ENCODE data around the gene CCDC73.

- TF ChIP-seq CTCF (conservative IDR thresholded peaks at IDR 0.05; ENCODE audit: low read depth, low read length) (no peak), EZH2 (IDR thresholded peaks at IDR 0.05; ENCODE audit: low read length, unreplicated experiment) (no peak), EZH2phosphoT487 (IDR thresholded peaks at IDR 0.05; ENCODE audit: borderline replicate concordance, low read length) (no peak)
Measured at GRCh38 chr11:32562839-32563599, 231.4 kb downstream of the CCDC73 start.
